CD4-positive, alpha-beta memory T cell (primary cell): ENCODE measurements around the gene ALAD. TPM values are rescaled to one million over a fixed set of nuclear protein-coding genes. Genes with fewer than 3 reads are reported as not detected.

Source experiments
- CTCF ChIA-PET: fragments of 350-600 bp; sonication (Branson Sonifier 250); formaldehyde crosslinking; loops from one replicate; lab custom pipeline; 2021; ENCODE audit warnings: inconsistent platforms; ENCODE audit not compliant: partially characterized antibody; lab: Charles Lee
- POLR2A ChIA-PET: fragments of 350-600 bp; sonication (Branson Sonifier 250); formaldehyde crosslinking; loops from one replicate; lab custom pipeline; 2021; ENCODE audit not compliant: partially characterized antibody; lab: Charles Lee
- DNase-seq, 5 donors: peaks; one replicate each; pipeline versions ENCODE4 v3.0.0 to v3.0.0-alpha.2; 2020 to 2022; ENCODE audit warnings: mixed read lengths in 1 of 5
- H3K27ac ChIP-seq: one replicate; pipeline ENCODE4 v1.7.0; 2013; ENCODE audit warnings: low read depth, low read length
- H3K27me3 ChIP-seq: 2 replicates; pipeline ENCODE4 v1.7.0; 2013; ENCODE audit warnings: mild to moderate bottlenecking, low read length, moderate library complexity; ENCODE audit not compliant: insufficient read depth
- H3K36me3 ChIP-seq: 2 replicates; pipeline ENCODE4 v1.7.0; 2013; ENCODE audit warnings: mild to moderate bottlenecking, low read length, moderate library complexity; ENCODE audit not compliant: insufficient read depth
- H3K4me1 ChIP-seq: 2 replicates; pipeline ENCODE4 v1.7.0; 2013; ENCODE audit warnings: mild to moderate bottlenecking, low read length, moderate library complexity; ENCODE audit not compliant: insufficient read depth
- H3K4me3 ChIP-seq, 2 donors: one replicate each; pipeline ENCODE4 v1.7.0; 2013; ENCODE audit warnings: low read length in 2 of 2, mild to moderate bottlenecking in 1 of 2
- H3K9me3 ChIP-seq, 2 donors: one replicate each; pipeline ENCODE4 v1.7.0; 2013; ENCODE audit warnings: low read length in 2 of 2, control low read depth in 1 of 2; ENCODE audit not compliant: control insufficient read depth in 1 of 2
- H3K27ac Mint-ChIP-seq, 7 donors: one replicate each; pipeline ENCODE4 v1.8.0; 2020 to 2021; ENCODE audit warnings: mixed read lengths in 7 of 7, mild to moderate bottlenecking in 6 of 7, inconsistent platforms in 3 of 7, moderate library complexity in 3 of 7
- H3K27me3 Mint-ChIP-seq, 2 donors: one replicate each; pipeline ENCODE4 v1.8.0; 2020 to 2021; ENCODE audit warnings: mixed read lengths in 2 of 2
- H3K36me3 Mint-ChIP-seq, 2 donors: one replicate each; pipeline ENCODE4 v1.8.0; 2020 to 2021; ENCODE audit warnings: mixed read lengths in 2 of 2, inconsistent platforms in 1 of 2, mild to moderate bottlenecking in 1 of 2
- H3K4me1 Mint-ChIP-seq, 4 donors: one replicate each; pipeline ENCODE4 v1.8.0; 2020 to 2021; ENCODE audit warnings: mixed read lengths in 4 of 4, mild to moderate bottlenecking in 1 of 4
- H3K4me3 Mint-ChIP-seq, 8 donors: one replicate each; pipeline ENCODE4 v1.8.0; 2020 to 2021; ENCODE audit warnings: mixed read lengths in 8 of 8, mild to moderate bottlenecking in 7 of 8, moderate library complexity in 6 of 8, inconsistent platforms in 3 of 8
- H3K9me3 Mint-ChIP-seq, 8 donors: one replicate each; pipeline ENCODE4 v1.8.0; 2020 to 2021; ENCODE audit warnings: mixed read lengths in 8 of 8, mild to moderate bottlenecking in 5 of 8, inconsistent platforms in 3 of 8, moderate library complexity in 1 of 8
- intact Hi-C: fragments of 100-400 bp; cut with micrococcal nuclease; formaldehyde crosslinking; loops from one replicate; pipeline ENCODE4 v1.15.1; 2023
- polyA plus RNA-seq, 2 donors: library from polyadenylated mRNA; unstranded; fragments of 300-500 nt; fragmentation: Illumina TruSeq; gene quantifications; one replicate each; pipeline ENCODE4 v1.2.3, GENCODE V29; 2021
- total RNA-seq, 2 experiments: library from RNA; stranded (reverse); gene quantifications; one replicate each; pipeline ENCODE4 v1.2.3, GENCODE V29; 2021

The ALAD gene
- total and polyA plus RNA-seq, 4 experiments from 2014 or later: 16.4 to 39.9 (median 31.9) TPM

DNA sequence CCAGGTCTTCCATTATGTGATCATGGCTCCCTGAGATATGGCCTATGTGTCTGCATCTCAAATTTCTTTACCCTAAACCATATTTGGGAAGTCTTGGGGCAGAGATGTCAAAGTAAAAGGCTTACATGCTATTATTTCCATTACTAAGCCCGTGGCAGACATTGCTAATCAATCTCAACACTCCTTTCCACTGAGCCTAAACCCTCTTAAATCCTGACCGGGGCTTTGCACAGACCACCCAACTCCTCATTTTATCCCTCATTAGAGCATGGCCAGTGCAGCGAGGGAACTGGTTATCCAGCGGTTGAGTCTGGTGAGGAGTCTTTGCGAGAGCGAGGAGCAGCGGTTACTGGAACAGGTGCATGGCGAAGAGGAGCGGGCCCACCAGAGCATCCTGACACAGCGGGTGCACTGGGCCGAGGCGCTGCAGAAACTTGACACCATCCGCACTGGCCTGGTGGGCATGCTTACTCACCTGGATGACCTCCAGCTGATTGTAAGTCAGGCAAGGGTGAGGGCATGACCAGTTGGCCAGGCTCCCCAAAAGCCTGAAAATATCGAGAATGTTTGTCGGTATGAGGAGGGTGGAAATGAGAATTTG lies 40.7 kb downstream of the ALAD start:
- ChIA-PET CTCF (no interaction called here), POLR2A (no interaction called here)
- peaks cover 3 to 8% of the 10 kb centered on the region in 2 donors for H3K27me3 Mint-ChIP-seq
- DNase-seq: no peak
- Histone ChIP-seq H3K36me3 (no peaks in the 10 kb centered on the region), H3K4me1 (no peaks in the 10 kb centered on the region), H3K27me3 (no peaks in the 10 kb centered on the region), H3K9me3 (no peaks in the 10 kb centered on the region), H3K27ac (no peak overlapping the region), H3K4me3 (no peak overlapping the region)
- H3K4me3 Mint-ChIP-seq: no peak overlapping the region
- H3K9me3 Mint-ChIP-seq: no peaks in the 10 kb centered on the region
- no peaks in the 10 kb centered on the region for H3K36me3 Mint-ChIP-seq
- no peaks in the 10 kb centered on the region for H3K4me1 Mint-ChIP-seq
- intact Hi-C loops: no loop called here
- no peak overlapping the region for H3K27ac Mint-ChIP-seq

DNA sequence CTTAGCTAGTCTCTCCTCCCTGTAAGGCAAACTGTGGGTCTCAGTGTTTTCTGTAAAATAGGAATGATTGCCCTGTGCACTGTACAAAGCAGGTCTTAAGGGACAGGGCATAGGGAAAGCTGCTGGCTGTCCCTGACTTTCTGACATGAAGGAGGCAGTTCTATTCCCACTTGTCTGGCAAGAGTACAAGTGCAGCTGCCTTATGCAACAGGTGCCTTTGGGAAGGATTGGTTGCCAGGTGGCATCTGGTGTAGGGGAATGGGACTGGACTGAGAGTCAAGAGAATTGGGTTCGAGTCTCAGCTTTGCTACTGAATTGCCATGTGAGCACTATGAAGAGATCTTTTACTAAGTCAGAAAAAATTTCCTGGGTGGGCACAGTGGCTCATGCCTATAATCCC lies 41.7 kb downstream of the ALAD start:
- no peaks in the 10 kb centered on the region for H3K9me3 Mint-ChIP-seq
- intact Hi-C loops: no loop called here
- H3K27me3 Mint-ChIP-seq: peaks cover 3 to 8% of the 10 kb centered on the region in 2 donors
- Histone ChIP-seq H3K9me3 (no peaks in the 10 kb centered on the region), H3K27me3 (no peaks in the 10 kb centered on the region), H3K4me1 (no peaks in the 10 kb centered on the region), H3K4me3 (no peak overlapping the region), H3K27ac (no peak overlapping the region), H3K36me3 (no peaks in the 10 kb centered on the region)
- no peak for DNase-seq
- CTCF ChIA-PET: no interaction called here
- no peak overlapping the region for H3K4me3 Mint-ChIP-seq
- no peaks in the 10 kb centered on the region for H3K4me1 Mint-ChIP-seq
- no peak overlapping the region for H3K27ac Mint-ChIP-seq
- H3K36me3 Mint-ChIP-seq: no peaks in the 10 kb centered on the region
- POLR2A ChIA-PET: no interaction called here

DNA sequence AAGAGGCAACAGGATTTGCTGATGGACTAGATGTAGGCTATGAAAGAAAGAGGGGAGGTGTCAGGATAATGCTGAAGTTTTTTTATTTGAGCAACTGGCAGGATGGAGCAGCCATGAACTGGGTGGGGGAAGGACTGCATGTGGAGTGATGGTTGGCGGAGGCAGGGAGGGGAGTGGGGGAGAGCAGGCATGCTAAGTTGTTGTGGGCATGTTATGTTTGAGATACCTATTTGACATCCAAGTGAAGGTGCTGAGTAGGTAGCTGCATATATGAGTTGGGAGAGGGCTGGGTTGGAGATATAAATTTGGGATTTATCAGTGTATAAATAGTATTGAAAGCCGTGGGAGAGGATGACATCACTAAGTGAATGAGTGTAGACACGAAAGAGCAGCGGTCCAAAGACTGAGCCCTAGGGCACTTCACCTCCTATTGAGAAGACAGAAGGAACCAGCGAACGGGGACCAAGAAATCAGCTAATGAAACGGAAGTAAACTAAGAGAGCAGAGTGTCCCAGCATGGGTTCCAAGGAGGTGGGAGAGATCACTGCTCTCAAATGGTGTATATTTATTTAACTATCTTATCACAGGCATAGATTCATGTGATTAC lies 44.3 kb downstream of the ALAD start:
- Histone ChIP-seq H3K36me3 (no peaks in the 10 kb centered on the region), H3K4me1 (no peaks in the 10 kb centered on the region), H3K4me3 (no peak overlapping the region), H3K9me3 (no peaks in the 10 kb centered on the region), H3K27me3 (no peaks in the 10 kb centered on the region), H3K27ac (no peak overlapping the region)
- ChIA-PET POLR2A (interaction anchor here (0.7 kb wide), 1 partner anchor 44 kb away, joined by 4 read pairs; the partner anchor contains the start of gene ALAD), CTCF (interaction anchor here (1.0 kb wide), 1 partner anchor 49 kb away, joined by 3 read pairs; no protein-coding TSS in a partner anchor)
- Mint-ChIP-seq H3K27me3 (peaks cover 14 to 25% of the 10 kb centered on the region in 2 donors), H3K4me3 (no peak overlapping the region), H3K27ac (no peak overlapping the region), H3K36me3 (no peaks in the 10 kb centered on the region), H3K4me1 (no peaks in the 10 kb centered on the region), H3K9me3 (no peaks in the 10 kb centered on the region)
- no peak for DNase-seq
- intact Hi-C loops: no loop called here

- Histone ChIP-seq H3K9me3 (no peaks in the 10 kb centered on the region), H3K27ac (no peak overlapping the region), H3K36me3 (no peaks in the 10 kb centered on the region), H3K27me3 (peaks cover under 1% of the 10 kb centered on the region), H3K4me3 (no peak overlapping the region), H3K4me1 (peaks cover 12% of the 10 kb centered on the region)
- Mint-ChIP-seq H3K4me3 (no peak overlapping the region), H3K36me3 (no peaks in the 10 kb centered on the region), H3K27me3 (peaks cover 22 to 40% of the 10 kb centered on the region in 2 donors), H3K9me3 (no peaks in the 10 kb centered on the region), H3K4me1 (peaks cover 6 to 14% (median 11%) of the 10 kb centered on the region in 4 donors), H3K27ac (no peak overlapping the region)
- CTCF ChIA-PET: interaction anchor here (0.9 kb wide), 1 partner anchor 55 kb away, joined by 3 read pairs; the partner anchor contains the start of genes C9orf43 and POLE3
- intact Hi-C loops: no loop called here
- POLR2A ChIA-PET: no interaction called here
- DNase-seq: no peak
These were observed 46.0 kb downstream of the ALAD start for GRCh38 chr9:113355040-113355596.

- Mint-ChIP-seq H3K27ac (no peak overlapping the region), H3K36me3 (no peaks in the 10 kb centered on the region), H3K4me3 (no peak overlapping the region), H3K4me1 (peaks cover 10 to 24% (median 15%) of the 10 kb centered on the region in 4 donors), H3K27me3 (peaks cover 22 to 46% of the 10 kb centered on the region in 2 donors), H3K9me3 (no peaks in the 10 kb centered on the region)
- Histone ChIP-seq H3K27ac (no peak overlapping the region), H3K4me3 (no peak overlapping the region), H3K27me3 (peaks cover 8% of the 10 kb centered on the region), H3K9me3 (no peaks in the 10 kb centered on the region), H3K36me3 (no peaks in the 10 kb centered on the region), H3K4me1 (peaks cover 17% of the 10 kb centered on the region)
- intact Hi-C loops: no loop called here
- CTCF ChIA-PET: no interaction called here
- POLR2A ChIA-PET: no interaction called here
- no peak for DNase-seq
These were observed 48.7 kb downstream of the ALAD start for GRCh38 chr9:113352411-113352810.

DNA sequence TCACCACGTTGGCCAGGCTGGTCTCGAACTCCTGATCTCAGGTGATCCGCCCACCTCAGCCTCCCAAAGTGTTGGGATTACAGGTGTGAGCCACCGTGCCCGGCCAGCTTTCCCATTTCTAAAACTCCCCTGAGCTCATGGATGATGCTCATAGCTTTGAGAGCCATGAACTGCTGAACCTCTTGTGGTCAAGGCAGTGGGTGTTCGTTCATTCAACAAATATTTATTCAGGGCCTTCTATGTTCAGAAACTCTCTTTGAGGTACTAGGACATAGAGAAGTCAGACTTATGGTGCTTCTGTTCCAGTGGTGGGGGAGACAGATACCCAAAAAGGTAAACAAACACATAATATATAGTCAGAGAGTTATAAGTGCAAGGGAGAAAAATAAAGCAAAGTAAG lies 49.1 kb downstream of the ALAD start:
- H3K27ac Mint-ChIP-seq: no peak overlapping the region
- H3K36me3 Mint-ChIP-seq: no peaks in the 10 kb centered on the region
- H3K4me3 Mint-ChIP-seq: no peak overlapping the region
- peaks cover 17% of the 10 kb centered on the region for H3K4me1 ChIP-seq
- CTCF ChIA-PET: no interaction called here
- no peaks in the 10 kb centered on the region for H3K36me3 ChIP-seq
- no peaks in the 10 kb centered on the region for H3K9me3 ChIP-seq
- H3K27me3 Mint-ChIP-seq: peaks cover 22 to 46% of the 10 kb centered on the region in 2 donors
- H3K9me3 Mint-ChIP-seq: no peaks in the 10 kb centered on the region
- no peak overlapping the region for H3K27ac ChIP-seq
- peaks cover 10 to 24% (median 15%) of the 10 kb centered on the region in 4 donors for H3K4me1 Mint-ChIP-seq
- DNase-seq: no peak
- intact Hi-C loops: no loop called here
- POLR2A ChIA-PET: no interaction called here
- no peak overlapping the region for H3K4me3 ChIP-seq
- peaks cover 8% of the 10 kb centered on the region for H3K27me3 ChIP-seq

GRCh38 chr9:113350937-113351336 lies 50.1 kb downstream of the ALAD start:
- Mint-ChIP-seq H3K27me3 (peaks cover 20 to 40% of the 10 kb centered on the region in 2 donors), H3K27ac (peak overlapping the region in 2 of 7 donors; percentile 63 to 64), H3K4me3 (peak overlapping the region in 7 of 8 donors; percentile 74 to 88 (median 79)), H3K4me1 (peaks cover 10 to 24% (median 15%) of the 10 kb centered on the region in 4 donors), H3K36me3 (no peaks in the 10 kb centered on the region), H3K9me3 (no peaks in the 10 kb centered on the region)
- Histone ChIP-seq H3K4me1 (peaks cover 17% of the 10 kb centered on the region), H3K9me3 (no peaks in the 10 kb centered on the region), H3K27me3 (peaks cover 8% of the 10 kb centered on the region), H3K4me3 (no peak overlapping the region), H3K36me3 (no peaks in the 10 kb centered on the region), H3K27ac (no peak overlapping the region)
- intact Hi-C loops: no loop called here
- CTCF ChIA-PET: interaction anchor here (1.9 to 3.2 kb wide), 3 partner anchors 11 to 76 kb away, joined by 5 to 16 read pairs (median 6); partner anchors contain the start of genes CDC26 and WDR31
- peak in 2 of 5 donors; percentile 14 to 23 for DNase-seq
- POLR2A ChIA-PET: interaction anchor here (2.4 to 2.6 kb wide), 2 partner anchors 11 to 26 kb away, joined by 9 to 16 read pairs; partner anchors contain the start of genes HDHD3 and WDR31
